AML-193 (cell line): ENCODE measurements around the gene CAMSAP1.

ENCODE experiments used
- DNase-seq, 2 experiments: peaks; one replicate each; lab custom pipeline; 2025; lab: John Stamatoyannopoulos, UW

CAMSAP1 gene

GRCh38 chr9:135759676-135760300, 147.6 kb downstream of the CAMSAP1 start:
- DNase-seq = no peak

GRCh38 chr9:135758870-135759269, 148.5 kb downstream of the CAMSAP1 start:
- no peak for DNase-seq
